Stimulated activated CD8-positive, alpha-beta memory T cell treated with anti-CD3 and anti-CD28 coated beads, Interleukin-4, amount 100 ng/mL, for 1 hour (primary cell): ENCODE results near the gene NAGLU.

Experiments
- DNase-seq, 2 donors: peaks; one replicate each; pipeline ENCODE4 v3.0.0-alpha.2; 2020; ENCODE audit warnings: low read depth in 2 of 2, low spot score in 1 of 2

Gene NAGLU

GRCh38 chr17:42563950-42564349 lies 27.9 kb downstream of the NAGLU start:
- DNase-seq, result no peak

- no peak for DNase-seq
Observed at GRCh38 chr17:42564815-42565522, 28.9 kb downstream of the NAGLU start.

DNA sequence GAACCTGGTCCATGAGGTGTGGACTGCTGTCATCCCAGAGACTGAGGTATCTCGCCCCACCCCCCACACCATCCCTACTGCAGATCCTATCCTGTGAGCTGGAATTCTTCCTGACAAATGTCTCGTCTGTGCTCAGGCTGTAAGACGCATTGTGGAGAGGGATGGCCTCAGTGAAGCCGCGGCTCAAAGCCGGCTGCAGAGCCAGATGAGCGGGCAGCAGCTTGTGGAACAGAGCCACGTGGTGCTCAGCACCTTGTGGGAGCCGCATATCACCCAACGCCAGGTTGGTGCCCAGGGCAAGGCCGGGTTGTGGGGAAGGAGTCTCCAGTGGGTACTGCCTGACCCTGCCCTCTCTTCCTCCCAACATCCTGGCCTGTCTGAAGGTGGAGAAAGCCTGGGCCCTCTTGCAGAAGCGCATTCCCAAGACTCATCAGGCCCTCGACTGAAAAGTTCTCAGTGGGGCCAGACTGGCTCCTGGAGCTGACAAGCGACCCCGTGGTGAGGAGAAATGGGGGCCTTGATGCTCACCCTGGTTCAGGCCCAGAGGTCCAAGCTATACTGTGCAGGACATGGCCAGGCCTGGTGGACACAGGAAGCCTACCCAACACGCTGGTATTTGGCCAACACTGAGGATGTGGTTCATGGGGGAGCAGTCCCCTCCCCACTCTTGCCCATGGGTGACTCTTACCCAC lies 29.6 kb downstream of the NAGLU start:
- no peak for DNase-seq

GRCh38 chr17:42566215-42566882 lies 30.3 kb downstream of the NAGLU start:
- no peak for DNase-seq

GRCh38 chr17:42566883-42567573 lies 31.0 kb downstream of the NAGLU start, which contains the start of gene MLX:
MLX (plus strand) TSS chr17:42567100; CDS start chr17:42567125, 25 bp downstream.
- peak; percentile 78 to 84 for DNase-seq

DNA sequence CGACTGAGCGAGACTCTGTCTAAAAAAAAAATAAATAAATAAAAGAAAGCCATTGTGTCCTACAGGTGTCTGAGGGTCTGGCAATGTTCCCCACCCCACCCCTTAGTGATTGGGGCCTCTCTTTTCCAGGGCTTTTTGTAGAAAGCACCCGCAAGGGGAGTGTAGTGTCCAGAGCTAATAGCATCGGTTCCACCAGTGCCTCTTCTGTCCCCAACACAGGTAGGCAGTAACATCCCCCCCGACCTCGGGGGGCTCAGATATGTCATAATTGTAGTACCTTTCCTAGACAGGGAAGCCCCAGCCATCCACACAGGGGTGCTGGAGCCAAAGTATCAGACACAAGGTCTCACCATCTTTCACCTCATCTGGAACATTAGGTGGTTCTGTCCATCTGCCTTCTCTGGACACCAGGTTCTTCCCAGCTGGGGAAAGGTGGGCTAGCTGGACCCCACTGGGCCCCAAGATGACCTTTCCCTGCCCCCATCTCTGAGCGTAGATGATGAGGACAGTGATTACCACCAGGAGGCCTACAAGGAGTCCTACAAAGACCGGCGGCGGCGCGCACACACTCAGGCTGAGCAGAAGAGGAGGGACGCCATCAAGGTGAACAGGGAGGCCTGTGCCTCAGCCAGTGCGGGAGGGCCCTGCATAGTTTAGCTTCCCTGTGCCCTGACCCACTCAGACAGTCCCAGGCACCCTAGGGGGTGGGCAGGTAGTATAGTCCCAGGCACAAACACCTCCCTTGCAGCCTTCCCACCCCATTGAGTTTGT lies 32.5 kb downstream of the NAGLU start:
- DNase-seq, result no peak

- DNase-seq, result no peak
Observed at GRCh38 chr17:42571435-42572225, 35.6 kb downstream of the NAGLU start.

DNA sequence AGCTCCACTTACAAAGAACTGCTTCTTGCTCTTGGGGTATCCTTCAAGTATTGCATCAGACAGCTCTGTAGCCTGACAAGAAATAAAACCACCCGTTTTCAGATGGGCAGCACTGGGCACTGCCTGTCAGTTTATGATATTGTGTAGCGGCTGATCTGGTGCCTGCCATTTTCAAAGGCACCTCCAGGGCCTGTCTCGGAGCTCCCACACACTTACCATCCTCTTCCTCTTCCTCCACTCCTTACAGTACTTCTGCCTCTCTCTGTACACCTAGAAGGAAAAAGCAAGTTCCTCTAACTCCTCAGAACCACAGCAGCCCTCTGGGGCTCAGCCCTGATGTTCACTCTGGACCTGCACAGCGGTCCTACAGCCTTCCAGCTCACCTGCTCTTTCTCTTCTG lies 37.1 kb downstream of the NAGLU start:
- DNase-seq, result no peak

GRCh38 chr17:42574463-42574862 lies 38.4 kb downstream of the NAGLU start:
- no peak for DNase-seq

GRCh38 chr17:42577140-42577531 lies 41.1 kb downstream of the NAGLU start:
- no peak for DNase-seq

DNA sequence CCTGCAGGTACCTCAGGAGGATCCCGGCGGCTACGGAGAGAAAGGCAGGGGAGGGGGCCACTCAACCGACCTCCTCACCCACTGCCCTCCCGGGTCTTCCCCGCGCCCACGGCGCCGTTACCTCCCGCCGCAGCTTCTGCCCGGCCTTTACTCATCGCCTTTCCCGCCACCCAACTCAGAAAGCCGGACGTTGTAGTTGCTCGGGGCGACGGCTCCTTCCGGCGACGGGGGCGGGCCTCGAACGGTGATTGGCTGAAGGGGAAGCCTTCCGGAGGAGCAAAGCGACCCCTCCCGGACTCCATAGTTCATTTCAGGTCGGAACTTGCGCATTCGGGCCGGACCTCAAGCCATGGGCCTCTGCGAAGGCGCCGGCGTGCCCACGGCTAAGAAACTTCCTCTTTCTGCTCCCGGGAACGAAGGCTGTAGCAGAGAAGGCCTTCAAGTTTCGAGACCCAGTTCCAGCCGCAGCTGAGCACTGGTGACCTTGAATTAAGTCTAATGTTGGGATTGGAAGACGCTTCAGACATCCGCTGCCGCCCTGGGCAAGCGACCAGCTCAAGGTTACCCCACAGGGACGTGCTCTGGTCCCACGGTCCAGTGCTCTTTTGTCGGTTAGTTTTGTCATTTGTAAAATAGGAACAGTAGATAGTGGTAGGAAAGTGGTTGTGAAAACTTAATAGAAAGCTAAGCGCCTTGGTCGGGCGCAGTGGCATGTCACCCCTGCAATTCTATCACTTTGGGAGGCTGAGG lies 41.7 kb downstream of the NAGLU start, which contains the start of gene PSMC3IP:
PSMC3IP (minus strand) TSS at position 198 of the 750 bp plus-strand sequence; CDS start at position 155, 43 bp downstream.
- DNase-seq, result peak; percentile 86 to 87

- peak; percentile 15 to 46 for DNase-seq
Observed at GRCh38 chr17:42578282-42578869, 42.3 kb downstream of the NAGLU start.

- no peak for DNase-seq
Observed at GRCh38 chr17:42579794-42580551, 43.9 kb downstream of the NAGLU start.

GRCh38 chr17:42581744-42582270 lies 45.8 kb downstream of the NAGLU start:
- no peak for DNase-seq

- DNase-seq, result no peak
Observed at GRCh38 chr17:42584880-42585279, 48.8 kb downstream of the NAGLU start.

DNA sequence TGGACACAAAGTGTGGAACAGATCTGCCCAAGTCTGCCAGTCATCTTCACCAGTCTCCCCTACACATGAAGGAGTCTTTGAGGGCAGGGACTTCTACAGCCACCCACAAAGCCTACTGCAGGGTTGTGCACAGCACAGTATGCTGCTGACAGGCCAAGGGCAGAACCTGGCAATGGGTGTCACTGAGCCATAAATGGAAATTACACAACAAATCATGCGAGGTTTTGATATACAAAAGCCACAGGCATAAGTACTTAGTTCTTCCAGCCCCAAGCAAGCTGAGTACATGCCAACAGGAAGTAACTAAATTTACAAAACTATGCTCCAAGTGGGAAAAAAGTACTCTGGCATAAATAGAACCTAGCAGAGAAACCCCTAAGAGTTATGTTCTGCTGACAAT lies 49.3 kb downstream of the NAGLU start:
- DNase-seq, result no peak

DNA sequence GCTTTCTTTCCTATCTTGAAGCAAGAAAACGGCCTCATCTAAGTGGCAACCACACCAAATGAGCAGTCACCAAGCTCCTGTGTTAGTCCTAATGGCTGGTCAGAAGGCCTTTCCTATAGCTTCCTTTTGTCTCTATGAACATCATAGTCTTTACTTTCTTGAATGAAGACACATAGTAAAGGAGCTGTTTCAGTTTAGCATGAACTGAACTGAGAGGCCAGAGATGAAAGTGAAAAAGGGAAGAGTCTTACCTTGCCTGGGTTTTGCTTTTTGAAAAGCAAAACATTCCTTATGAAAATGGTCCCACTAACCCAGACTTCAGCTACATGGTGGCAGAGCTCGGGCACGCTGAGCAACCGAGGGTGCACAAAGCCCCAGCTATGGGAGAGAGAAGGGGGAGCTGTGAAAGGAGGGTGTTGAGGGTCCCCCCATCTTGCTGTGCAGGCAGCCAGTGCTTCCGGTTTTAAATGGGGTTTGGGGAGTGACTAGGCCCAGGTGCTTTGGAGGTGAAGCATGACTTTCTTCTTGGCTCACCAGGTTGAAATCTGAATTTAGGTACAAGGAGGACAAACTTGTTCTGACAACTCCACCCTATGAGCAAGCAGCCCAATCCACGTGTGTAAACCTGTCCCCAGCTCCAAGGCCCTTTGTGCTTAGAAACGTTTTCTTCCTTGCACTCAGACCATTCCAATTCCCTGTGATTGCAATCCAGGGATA lies 50.6 kb downstream of the NAGLU start:
- no peak for DNase-seq
